HS-27A (cell line): Measurements from ENCODE around the gene ANKRD44.
"Not testable (repeated sequence)": the region's sequence is repeated elsewhere in the genome, so short reads cannot be mapped to it uniquely, and the experiment has no call there.

Source experiments
- DNase-seq: peaks from one replicate; pipeline ENCODE4 v3.0.0-alpha.2; 2012; ENCODE audit warnings: low read depth, missing footprints

Gene ANKRD44

DNA sequence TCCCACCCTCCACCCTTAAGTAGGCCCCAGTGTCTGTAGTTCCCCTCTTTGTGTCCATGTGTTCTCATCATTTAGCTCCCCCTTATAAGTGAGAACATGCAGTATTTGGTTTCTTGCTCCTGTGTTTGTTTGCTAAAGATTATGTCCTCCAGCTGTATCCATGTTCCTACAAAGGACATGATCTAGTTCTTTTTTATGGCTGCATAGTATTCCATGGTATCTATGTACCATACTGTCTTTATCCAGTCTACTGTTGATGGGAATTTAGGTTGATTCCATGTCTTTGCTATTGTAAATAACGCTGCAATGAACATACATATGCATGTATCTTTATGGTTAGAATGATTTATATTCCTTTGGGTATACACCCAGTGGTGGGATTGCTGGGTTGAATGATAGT, 233.9 kb downstream of the ANKRD44 start:
- no peak for DNase-seq

DNA sequence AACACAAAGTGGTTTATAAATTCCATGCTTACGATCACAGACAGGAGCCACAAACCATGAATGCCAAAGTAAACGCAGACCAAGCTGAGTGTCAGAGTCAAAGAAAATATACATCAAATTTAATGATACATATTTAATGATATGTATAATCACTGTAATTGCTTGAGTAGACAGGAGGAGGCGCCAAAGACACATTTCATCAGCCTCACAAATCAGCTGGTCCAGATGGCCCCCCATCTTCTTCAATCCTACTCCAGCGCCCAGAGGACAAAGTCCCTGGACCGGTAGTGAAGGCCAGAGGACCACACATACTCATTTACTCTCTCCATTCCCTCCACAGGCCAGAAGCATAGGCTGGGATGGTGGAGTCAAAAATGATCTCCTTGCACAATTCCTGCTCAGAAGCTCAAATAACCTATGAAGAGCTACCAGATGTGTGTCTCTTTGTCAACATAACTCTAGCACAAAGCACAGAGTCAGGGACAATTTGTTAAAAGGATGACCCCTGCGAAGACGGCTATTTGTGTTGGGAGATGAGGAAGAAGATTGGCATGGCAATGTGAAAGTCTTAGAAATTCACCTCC, 234.7 kb downstream of the ANKRD44 start:
- no peak for DNase-seq

DNA sequence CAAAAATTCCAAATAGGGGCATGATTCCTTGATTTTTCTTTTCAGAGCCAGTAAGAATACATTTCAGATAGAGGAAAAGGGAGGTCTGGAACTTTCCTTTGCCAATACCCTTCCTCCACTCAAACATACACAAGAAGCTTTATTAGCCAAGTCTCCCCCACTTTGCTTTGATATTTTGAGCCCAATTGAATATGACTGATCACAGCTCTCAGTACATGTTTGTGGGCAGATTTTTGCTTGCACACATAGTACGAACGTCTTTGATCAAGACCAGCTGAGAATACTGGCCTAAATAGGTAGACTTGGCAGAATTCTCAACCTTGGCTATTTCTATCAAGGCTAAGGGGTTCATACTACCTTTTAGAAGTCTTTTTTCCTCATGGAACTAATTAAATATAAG, 235.3 kb downstream of the ANKRD44 start:
- no peak for DNase-seq

DNA sequence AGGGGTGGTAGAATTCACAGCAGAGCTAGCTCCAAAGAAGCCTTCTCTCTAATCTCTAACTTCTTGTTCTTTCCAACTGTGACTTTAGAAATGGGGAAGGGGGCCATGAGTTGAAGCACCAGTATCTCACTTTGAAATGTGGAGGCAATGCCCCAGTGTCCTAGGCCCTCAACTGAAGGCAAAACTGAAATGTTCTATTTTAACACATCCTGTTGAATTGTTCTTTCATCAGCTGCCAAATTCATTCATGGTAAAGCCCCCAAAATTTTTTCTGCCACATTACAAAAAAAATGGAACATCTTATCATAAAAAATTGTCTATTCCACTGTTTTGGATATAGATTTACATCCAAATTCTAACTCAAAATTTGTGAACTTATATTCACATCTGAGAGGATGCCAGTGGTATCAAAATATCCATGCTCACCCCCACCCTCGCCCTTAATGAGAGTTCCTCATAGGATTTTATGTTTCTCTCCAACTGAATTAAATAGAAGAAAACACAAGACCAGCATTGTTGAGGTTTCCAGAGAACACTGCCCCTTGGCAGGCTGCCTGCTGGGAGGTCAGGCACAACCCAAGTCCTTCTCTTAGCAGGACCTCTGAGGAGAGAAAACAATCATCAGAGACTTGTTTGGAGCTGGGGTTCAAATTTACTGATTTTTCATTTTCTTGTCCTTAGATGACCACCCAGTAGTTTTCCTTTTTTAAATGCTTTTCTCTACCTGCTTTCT, 236.7 kb downstream of the ANKRD44 start:
- DNase-seq, result no peak

DNA sequence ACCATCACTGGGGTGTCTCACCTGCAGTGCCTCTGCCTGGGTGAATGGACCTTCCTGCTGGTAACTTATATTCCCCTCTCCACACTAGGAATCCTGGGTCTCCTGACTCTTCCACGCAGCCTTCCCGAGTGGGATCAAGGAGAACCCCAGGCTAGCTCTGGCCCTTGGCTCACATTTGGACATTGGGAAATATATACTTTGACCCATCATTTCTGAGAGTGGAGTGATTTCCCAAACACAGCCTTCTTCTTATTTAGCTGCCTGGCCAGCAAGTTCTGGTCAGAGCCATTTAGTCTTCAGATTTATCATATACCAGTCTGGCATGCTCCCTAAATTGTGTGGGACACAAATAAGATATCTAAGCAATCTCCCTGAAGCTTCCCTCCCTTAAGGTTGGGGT, 237.3 kb downstream of the ANKRD44 start:
- no peak for DNase-seq

DNA sequence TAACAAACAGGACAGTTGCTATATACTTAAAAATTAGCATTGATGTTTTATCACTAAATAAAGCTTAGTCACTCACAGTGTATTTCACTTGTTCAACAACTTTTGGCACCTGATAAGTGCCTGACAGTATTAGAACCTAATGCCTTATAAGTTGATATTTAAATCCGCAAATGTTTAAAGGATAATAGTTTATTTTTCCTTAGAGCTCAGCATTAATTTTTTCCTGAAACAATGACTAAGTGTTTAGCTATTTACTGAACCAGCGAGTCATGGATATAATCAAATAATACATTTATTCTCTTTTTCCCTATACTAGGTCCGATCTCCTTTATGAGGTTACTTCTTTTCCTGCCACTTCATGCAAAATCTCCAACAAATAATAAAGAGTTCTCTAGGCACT, 238.0 kb downstream of the ANKRD44 start:
- DNase-seq, result no peak

DNA sequence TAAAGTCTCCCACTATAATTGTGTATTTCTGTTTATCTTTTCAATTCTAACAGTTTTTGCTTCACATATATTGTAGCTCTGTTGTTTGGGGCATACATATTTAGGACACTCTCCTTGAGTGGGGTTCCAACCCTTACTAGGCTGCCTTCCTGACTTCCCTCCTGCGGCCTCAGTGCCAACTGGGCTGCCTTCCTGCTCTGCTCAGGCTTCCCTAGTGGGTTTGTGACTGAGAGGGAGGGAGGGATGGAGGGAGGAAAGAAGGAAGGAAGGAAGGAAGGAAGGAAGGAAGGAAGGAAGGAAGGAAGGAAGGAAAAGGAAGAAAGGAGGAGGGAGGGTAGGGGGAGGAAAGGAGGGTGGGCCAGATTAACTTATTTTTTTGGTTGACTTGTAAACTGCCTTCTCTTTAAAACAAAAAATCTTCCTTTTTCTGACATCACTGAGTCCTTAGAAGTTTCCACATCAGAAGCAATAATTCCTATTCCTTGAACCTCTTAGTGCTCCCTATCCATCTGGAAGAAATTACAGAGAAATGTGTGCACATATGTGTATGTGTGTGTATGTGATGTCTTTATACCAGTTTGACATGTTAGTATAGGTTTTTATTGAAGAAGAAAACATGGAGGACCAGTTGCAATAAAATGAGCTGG, 238.7 kb downstream of the ANKRD44 start:
- DNase-seq, result no peak

DNA sequence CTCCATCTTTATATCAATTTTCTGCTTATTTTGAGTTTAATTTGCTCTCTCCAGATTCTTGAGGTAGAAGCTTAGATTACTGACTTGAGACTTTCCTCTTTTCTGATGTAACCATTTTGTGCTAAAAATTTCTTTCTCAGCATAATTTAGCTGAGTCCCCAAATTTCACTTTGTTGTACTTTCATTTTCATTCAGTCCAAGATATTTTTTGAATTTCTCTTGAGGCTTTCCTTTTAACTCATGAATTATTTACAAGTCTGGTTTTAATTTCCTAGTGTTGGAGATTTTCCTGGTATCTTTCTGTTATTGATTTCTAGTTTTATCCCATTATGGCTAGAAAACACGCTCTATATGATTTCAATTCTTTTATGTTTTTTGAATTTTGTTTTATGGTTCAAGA, 239.4 kb downstream of the ANKRD44 start:
- DNase-seq, result no peak

DNA sequence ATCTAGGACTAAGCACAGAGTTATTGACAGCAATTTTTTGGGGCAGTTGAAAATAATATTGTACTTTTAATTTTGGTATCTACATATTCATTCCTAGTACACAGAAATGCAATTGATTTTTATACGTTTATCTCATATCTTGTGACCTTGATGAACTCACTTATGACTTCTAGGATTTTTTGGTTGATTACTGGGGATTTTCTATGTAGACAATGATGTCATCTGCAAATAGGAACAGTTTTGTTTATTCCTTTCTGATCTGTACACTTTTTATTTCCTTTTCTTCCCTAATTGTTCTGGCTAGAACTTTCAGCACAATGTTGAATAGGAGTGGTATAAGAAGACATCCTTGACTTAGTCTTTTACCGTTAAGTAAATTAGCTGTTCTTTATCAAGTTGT, 240.6 kb downstream of the ANKRD44 start:
- no peak for DNase-seq

DNA sequence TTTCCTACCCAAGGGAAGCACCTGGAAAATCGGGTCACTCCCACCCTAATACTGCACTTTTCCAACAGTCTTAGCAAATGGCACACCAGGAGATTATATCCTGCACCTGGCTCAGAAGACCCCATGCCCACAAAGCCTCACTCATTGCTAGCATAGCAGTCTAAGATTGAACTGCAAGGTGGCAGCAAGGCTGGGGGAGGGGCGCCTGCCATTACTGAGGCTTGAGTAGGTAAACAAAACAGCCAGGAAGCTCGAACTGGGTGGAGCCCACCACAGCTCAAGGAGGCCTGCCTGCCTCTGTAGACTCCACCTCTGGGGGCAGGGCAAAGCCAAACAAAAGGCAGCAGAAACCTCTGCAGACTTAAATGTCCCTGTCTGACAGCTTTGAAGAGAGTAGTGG, 248.0 kb downstream of the ANKRD44 start:
- DNase-seq, result not testable (repeated sequence)

DNA sequence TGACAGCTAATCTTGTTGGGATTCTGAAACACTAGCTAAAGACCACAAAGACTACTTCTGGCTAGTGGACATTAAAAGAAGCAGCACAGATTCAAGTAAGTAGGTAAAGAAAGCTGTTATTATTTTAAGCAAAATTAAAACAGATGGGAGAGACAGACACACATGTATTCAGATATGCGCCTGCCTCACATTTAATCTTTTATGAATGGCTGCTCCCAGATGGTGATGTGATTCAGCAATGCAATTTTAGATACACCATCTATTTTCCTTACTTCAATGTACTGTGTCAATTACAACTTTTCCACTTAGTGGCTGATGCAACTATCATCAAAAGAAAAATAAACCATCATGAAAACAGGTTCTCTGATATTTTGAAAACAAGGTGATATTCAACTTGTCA, 251.1 kb downstream of the ANKRD44 start:
- no peak for DNase-seq

DNA sequence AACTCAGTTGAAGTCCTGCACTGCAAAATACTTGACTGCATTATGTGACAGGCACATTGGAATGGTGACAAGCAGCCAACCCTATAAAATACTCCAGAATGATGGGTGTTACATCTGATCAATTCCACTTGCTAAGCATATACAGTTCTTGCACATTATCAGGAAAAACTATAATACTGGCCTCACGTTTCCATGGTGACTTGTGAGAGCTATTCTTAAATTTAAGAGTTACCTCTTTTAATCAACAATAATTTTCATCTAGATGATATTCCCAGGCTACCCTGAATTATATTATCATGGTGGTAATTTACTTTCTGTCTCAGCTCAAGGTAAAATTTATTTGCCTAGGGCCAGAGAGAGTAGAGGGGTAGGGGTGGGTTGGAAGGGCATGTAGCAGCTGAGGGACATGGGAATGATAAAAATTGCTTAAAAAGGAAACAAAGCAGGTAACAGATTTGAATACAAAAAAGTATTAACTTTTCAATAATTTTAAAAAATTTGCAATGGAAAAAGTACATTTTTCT, 251.7 kb downstream of the ANKRD44 start:
- no peak for DNase-seq

DNA sequence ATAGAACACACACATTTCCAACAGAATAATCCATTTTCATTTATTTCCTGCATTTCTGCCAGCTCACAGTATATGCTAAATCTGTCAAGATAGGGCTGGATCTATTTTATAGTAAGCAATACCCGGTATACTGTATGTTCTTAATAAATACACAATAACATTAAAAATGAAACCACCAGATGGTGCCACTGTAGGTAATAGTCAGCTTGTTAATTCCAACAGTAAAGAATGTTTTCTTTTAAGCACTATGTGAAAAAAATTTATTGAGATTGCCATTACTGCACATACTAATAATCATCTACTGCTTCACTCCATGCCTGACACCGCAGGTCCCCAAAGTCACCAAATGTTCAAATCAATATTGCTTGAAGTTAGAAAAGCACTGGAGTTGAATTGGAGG, 252.6 kb downstream of the ANKRD44 start:
- no peak for DNase-seq

DNA sequence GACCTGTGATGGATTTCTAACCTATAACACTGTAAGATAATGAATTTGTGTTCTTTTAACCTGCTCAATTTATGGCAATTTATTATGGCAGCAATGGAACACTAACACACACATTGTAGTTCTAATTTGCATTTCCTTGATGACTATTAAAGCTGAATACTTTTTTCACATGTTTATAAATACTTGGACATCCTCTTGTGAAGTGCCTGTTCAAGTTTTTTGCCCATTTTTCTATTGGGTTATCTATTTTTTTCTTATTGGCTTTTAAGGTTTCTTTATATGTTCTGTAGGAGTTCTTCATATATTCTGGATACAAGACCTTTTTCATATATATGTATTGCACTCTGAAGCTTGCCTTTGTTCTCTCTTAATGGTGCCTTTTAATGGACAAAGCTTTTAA, 255.5 kb downstream of the ANKRD44 start:
- DNase-seq, result no peak

DNA sequence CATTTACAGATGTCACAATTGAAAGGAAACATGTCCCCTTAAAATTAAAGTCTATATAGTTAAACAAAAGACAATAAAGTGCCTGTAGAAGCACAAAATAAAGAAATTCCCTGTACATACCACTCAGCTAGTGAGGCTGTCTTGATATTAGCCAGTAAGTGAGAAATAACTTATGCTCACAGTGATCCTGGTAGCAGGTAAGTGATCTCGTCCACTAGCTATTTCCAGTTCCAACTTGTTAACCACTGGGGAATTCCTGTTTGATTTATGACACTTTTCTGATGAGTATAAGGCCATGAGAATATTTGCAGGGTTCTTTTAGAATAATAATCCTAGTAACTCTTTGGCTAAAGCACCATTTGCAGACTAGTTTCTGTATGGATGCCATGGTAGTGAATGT, 256.1 kb downstream of the ANKRD44 start:
- no peak for DNase-seq

DNA sequence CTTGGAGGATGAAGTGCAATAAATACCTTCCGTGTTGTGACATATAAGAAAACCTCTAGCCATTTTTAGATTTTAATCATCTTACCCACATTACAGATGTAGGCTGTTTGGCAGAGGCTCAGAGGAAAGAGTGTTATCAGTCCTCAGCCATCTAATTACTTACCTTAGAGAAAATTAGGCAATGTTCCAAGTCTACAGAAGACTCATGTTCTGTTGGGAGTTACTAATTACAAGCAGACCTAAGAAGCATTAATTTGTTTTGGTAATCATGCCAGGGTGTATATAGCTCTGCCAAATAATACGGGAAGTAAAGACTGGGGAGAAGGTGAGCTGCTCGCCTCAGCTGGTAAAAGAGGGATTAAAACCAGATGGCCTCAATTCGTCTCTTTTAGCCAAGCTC, 258.2 kb downstream of the ANKRD44 start:
- DNase-seq, result no peak

DNA sequence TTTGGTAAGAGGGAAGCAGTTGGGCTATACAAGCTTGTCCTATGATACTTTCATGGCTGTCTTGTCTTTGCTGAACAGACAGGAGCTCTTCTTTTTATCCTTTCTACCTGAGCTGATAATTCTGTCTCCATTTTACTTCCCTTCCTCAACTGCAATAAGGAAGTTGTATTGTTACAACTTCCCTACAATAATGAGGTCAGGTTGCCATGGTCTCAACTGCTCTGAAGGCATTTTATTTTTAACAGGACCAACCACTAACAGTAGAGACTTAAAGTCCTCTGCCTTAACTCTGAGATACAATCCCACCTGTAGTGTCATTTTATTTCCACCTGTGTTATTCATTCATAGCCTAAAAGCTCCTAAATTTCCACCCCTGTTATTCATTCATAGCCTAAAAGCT, 265.5 kb downstream of the ANKRD44 start:
- DNase-seq, result no peak

DNA sequence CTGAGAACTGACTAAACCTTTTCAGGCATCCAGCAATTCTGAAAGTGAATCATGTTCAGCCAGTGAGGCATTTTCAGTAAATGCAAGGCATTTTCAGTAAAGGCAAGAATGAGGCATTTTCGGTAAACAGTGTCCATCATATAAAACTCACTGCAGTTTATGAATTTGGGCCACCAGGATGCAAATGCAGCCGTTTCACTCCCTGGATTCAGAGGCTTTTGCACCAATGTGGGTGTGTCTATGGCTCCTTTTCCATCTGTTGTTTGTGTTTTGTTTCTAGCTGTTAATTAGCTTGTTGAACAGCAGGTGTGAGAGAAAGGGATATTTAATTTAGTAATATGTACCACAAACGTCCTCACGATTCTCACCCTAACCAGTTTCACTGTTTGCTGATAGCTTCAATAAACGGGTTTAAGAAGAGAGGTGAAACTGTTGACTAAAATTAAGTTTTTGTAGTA, 267.8 kb downstream of the ANKRD44 start:
- DNase-seq, result no peak

DNA sequence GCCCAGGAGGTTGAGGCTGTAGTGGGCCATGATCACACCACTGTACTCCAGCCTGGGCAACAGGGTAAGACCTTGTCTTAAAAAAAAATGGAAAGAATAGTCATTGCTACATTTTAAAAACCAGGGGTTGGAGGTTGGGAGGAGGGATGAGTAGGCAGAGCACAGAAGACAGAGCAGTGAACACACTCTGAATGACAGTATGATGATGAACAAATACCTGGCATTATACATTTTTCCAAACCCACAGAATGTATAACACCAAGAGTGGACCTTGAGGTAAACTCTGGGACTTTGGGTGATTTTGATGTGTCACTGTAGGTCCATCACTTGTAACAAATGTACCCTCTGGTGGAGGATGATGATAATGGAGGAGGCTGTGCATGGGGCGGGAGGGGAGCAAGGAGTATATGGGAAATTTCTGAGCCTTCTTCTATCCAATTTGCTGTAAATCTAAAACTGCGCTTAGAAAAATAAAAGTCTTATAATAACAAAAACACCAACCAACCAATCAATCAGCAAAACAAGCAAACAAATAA, 272.6 kb downstream of the ANKRD44 start:
- DNase-seq, result no peak

DNA sequence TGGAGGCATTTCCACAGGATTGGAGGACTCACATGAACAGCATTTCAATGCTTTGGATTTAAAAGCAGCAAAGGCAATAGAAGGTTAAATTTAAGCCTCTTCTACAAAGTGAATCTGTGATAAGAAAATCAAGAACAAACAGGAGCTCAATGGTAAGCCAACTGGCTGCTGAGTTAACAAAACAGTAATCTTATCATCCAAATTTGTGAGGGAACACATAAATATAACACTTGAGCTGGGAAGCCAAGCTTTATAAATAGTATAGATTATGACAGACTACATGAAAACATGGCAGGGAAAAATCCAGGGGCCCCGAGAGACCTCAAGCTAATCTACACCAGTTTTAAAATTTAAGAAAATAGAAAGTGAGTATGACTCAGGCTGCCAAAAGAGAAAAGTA, 275.6 kb downstream of the ANKRD44 start:
- DNase-seq, result no peak

DNA sequence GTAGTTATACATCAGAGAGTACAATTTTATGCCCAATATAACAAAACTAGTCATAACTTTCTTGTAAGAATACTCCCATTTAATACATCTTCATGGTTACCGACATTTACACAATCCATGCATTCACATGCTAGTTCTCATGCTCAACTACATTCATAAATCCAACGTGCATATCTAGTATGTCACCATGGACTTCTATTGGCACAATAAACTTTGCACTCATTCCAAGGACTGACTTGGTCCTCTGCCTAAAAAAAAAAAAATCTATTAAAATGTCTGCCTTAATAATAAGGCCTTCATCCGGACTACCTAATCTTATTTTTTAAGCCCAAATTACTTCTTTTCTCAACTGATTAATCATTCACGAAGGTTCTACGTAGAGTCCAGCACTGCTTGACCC, 276.3 kb downstream of the ANKRD44 start:
- DNase-seq, result no peak

DNA sequence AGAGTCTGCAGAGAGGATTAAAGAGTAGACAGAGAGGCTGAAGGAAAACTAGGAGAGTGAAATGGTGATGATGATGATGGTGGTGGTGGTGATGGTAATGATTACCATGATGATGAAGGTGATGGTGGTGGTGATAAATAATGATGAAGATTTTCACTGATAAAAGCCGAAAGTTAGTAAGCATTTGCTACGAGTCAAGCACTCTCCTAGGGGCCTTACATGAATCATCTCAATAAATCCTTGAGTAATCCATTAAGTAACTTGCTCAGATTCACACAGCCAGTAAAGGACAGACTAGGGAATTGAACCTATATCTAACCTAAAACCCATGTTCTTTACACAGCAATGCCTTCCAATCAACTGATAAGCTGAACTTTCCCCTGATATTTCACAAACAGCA, 277.4 kb downstream of the ANKRD44 start:
- DNase-seq, result no peak

DNA sequence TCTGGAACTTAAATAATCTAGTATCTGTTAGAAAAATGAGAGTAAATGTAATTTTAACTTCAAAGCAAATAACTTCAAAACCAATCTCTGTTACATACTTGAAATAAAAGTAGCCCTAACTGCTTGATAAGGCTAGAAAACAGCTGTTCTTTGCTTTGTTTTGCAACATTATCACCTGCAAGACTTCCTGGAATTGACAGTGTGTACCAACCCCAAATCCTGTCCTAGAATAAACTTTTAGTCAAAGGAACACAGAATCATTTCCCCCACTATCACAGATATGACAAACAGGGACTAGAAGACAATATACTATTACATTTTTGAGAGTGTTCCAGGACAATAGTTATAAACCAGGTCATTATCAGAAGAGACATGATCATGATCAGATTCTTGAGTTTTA, 278.8 kb downstream of the ANKRD44 start:
- no peak for DNase-seq
